ENCODE results near the gene RIMS3.
"Not testable (repeated sequence)": the region's sequence is repeated elsewhere in the genome, so short reads cannot be mapped to it uniquely, and the experiment has no call there.

Gene RIMS3

DNA sequence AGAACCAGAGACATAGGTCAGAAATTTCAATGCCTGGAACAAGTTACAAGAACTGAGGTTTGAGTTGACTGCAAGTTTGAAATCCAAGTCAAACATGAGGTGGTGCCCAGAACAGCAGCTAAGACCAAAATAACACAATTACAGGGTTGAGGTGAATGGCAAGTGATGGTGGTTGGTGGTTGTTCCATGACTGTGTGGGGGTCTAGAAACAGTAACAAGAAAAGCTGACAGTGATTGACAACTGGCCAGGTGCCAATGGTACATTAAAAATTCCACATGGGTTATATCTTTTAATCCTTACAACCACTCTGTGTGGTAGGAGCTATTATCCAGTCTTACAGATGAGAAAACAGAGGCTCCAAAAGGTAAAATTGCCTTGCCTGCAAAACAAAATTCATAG lies 32.0 kb downstream of the RIMS3 start:
- TF ChIP-seq, protein P1, sequence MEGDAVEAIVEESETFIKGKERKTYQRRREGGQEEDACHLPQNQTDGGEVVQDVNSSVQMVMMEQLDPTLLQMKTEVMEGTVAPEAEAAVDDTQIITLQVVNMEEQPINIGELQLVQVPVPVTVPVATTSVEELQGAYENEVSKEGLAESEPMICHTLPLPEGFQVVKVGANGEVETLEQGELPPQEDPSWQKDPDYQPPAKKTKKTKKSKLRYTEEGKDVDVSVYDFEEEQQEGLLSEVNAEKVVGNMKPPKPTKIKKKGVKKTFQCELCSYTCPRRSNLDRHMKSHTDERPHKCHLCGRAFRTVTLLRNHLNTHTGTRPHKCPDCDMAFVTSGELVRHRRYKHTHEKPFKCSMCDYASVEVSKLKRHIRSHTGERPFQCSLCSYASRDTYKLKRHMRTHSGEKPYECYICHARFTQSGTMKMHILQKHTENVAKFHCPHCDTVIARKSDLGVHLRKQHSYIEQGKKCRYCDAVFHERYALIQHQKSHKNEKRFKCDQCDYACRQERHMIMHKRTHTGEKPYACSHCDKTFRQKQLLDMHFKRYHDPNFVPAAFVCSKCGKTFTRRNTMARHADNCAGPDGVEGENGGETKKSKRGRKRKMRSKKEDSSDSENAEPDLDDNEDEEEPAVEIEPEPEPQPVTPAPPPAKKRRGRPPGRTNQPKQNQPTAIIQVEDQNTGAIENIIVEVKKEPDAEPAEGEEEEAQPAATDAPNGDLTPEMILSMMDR (IDR thresholded peaks at IDR 0.05), result no peak
- Histone ChIP-seq H3K27ac (no peak overlapping the region), H3K4me3 (no peak overlapping the region)
- no peak for DNase-seq (ENCODE audit: low spot score)

GRCh38 chr1:40630488-40631223 lies 34.8 kb downstream of the RIMS3 start:
- DNase-seq (ENCODE audit: low spot score), result no peak
- Histone ChIP-seq H3K27ac (no peak overlapping the region), H3K4me3 (no peak overlapping the region)
- TF ChIP-seq, protein P1 (IDR thresholded peaks at IDR 0.05), result no peak

DNA sequence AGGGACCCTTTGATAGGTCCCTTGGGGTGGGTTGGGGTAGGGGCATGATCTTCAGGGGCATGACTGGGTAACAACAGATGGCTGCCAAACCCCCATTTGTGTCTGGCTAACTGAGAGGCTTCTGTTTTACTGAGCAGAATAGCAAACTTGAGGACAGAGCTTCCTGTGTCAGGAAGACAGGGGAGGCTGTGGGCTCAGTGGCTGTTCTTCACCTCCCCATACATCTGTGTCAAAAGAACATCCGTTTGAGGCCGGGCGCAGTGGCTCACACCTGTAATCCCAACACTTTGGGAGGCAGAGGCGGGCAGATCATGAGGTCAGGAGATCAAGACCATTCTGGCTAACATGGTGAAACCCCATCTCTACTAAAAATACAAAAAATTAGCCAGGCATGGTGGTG lies 35.9 kb downstream of the RIMS3 start:
- H3K4me3 ChIP-seq; H3K27ac ChIP-seq; DNase-seq (ENCODE audit: low spot score): not testable (repeated sequence)

- no peak for DNase-seq (ENCODE audit: low spot score)
- no peak overlapping the region for H3K27ac ChIP-seq
- no peak overlapping the region for H3K4me3 ChIP-seq
- TF ChIP-seq, protein P1 (IDR thresholded peaks at IDR 0.05), result no peak
Measured at GRCh38 chr1:40628903-40629292, 36.6 kb downstream of the RIMS3 start.

GRCh38 chr1:40627987-40628902 lies 37.2 kb downstream of the RIMS3 start:
- Histone ChIP-seq H3K27ac (no peak overlapping the region), H3K4me3 (no peak overlapping the region)
- TF ChIP-seq, protein P1 (IDR thresholded peaks at IDR 0.05), result no peak
- peak; percentile 9 for DNase-seq (ENCODE audit: low spot score)

GRCh38 chr1:40626383-40626770 lies 39.1 kb downstream of the RIMS3 start:
- TF ChIP-seq, protein P1 (IDR thresholded peaks at IDR 0.05), result no peak
- H3K27ac ChIP-seq, result no peak overlapping the region
- no peak for DNase-seq (ENCODE audit: low spot score)
- no peak overlapping the region for H3K4me3 ChIP-seq

DNA sequence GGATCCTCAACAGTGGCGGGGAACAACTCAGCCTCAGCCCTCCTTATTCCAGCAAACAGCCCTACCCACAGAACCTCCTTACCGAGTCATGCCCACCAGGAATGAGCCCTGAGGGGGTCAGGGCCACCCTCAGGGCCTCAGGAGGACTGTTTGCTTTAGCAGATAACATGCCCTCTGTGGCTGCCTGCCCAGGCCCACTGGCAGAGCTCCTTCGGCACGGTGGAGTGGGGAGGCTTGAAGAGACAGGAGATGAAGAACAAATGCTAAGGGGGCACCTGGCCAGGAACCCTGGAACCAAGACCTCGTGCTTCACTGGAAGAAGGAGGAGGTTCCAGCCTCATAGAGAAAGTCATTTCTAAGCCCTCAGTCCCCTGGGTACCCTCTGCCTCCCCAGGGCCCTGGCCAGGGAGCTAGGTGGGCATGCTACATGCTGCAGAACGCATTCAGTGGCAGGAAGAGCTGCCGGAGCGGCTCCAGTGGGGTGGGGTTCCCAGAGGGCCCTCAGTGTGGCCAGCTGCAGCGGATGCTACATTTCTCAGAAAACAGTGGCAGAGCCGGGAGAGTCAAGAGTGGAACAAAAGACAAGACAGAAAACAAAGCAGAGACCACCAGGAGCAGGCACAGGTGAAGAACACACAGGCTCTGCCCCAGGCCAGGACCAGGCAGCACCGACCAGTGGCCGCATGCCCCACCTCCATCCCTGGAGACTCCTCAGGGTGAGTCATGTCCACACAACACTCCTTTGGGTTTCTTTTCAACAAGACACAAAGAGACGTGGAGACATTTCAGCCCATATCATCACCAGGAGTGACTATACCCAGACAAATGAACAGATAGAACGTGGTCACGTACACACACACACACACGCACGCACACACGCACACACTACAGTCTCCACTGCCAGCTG lies 39.8 kb downstream of the RIMS3 start:
- Histone ChIP-seq H3K27ac (no peak overlapping the region), H3K4me3 (no peak overlapping the region)
- TF ChIP-seq, protein P1 (IDR thresholded peaks at IDR 0.05), result no peak
- no peak for DNase-seq (ENCODE audit: low spot score)

Data from coronary artery (tissue), 2 donors.